ENCODE data around the gene EGLN1.

Gene EGLN1

GRCh38 chr1:231407049-231407448 is 15.0 kb downstream of the EGLN1 start:
- no peak for DNase-seq (ENCODE audit: low read depth, low spot score)
- no peak overlapping the region for H3K4me3 ChIP-seq (ENCODE audit: low read length)

- no peak for DNase-seq (ENCODE audit: low read depth, low spot score)
- no peak overlapping the region for H3K4me3 ChIP-seq (ENCODE audit: low read length)
Observed at GRCh38 chr1:231404318-231404717, 17.8 kb downstream of the EGLN1 start.

GRCh38 chr1:231401478-231401877 is 20.6 kb downstream of the EGLN1 start:
- H3K4me3 ChIP-seq (ENCODE audit: low read length), result no peak overlapping the region
- no peak for DNase-seq (ENCODE audit: low read depth, low spot score)

- DNase-seq (ENCODE audit: low read depth, low spot score), result no peak
- H3K4me3 ChIP-seq (ENCODE audit: low read length), result no peak overlapping the region
Observed at GRCh38 chr1:231397886-231398671, 24.0 kb downstream of the EGLN1 start.

GRCh38 chr1:231396643-231397042 is 25.4 kb downstream of the EGLN1 start:
- no peak overlapping the region for H3K4me3 ChIP-seq (ENCODE audit: low read length)
- no peak for DNase-seq (ENCODE audit: low read depth, low spot score)

- no peak for DNase-seq (ENCODE audit: low read depth, low spot score)
- H3K4me3 ChIP-seq (ENCODE audit: low read length), result no peak overlapping the region
Observed at GRCh38 chr1:231395998-231396390, 26.1 kb downstream of the EGLN1 start.

GRCh38 chr1:231395076-231395997 is 26.8 kb downstream of the EGLN1 start:
- H3K4me3 ChIP-seq (ENCODE audit: low read length), result no peak overlapping the region
- no peak for DNase-seq (ENCODE audit: low read depth, low spot score)

- no peak overlapping the region for H3K4me3 ChIP-seq (ENCODE audit: low read length)
- no peak for DNase-seq (ENCODE audit: low read depth, low spot score)
Observed at GRCh38 chr1:231393668-231394067, 28.4 kb downstream of the EGLN1 start.

- H3K4me3 ChIP-seq (ENCODE audit: low read length), result no peak overlapping the region
- no peak for DNase-seq (ENCODE audit: low read depth, low spot score)
Observed at GRCh38 chr1:231392389-231393131, 29.5 kb downstream of the EGLN1 start.

- DNase-seq (ENCODE audit: low read depth, low spot score), result no peak
- no peak overlapping the region for H3K4me3 ChIP-seq (ENCODE audit: low read length)
Observed at GRCh38 chr1:231390071-231390470, 32.0 kb downstream of the EGLN1 start.

GRCh38 chr1:231387770-231388669 is 34.1 kb downstream of the EGLN1 start:
- no peak overlapping the region for H3K4me3 ChIP-seq (ENCODE audit: low read length)
- no peak for DNase-seq (ENCODE audit: low read depth, low spot score)

GRCh38 chr1:231386466-231386865 is 35.6 kb downstream of the EGLN1 start:
- no peak overlapping the region for H3K4me3 ChIP-seq (ENCODE audit: low read length)
- DNase-seq (ENCODE audit: low read depth, low spot score), result no peak

- DNase-seq (ENCODE audit: low read depth, low spot score), result no peak
- H3K4me3 ChIP-seq (ENCODE audit: low read length), result no peak overlapping the region
Observed at GRCh38 chr1:231385416-231385748, 36.7 kb downstream of the EGLN1 start.

- no peak overlapping the region for H3K4me3 ChIP-seq (ENCODE audit: low read length)
- peak; percentile 35 for DNase-seq (ENCODE audit: low read depth, low spot score)
Observed at GRCh38 chr1:231384696-231385415, 37.2 kb downstream of the EGLN1 start.

GRCh38 chr1:231383159-231383860 is 38.8 kb downstream of the EGLN1 start:
- no peak overlapping the region for H3K4me3 ChIP-seq (ENCODE audit: low read length)
- no peak for DNase-seq (ENCODE audit: low read depth, low spot score)

GRCh38 chr1:231382426-231382825 is 39.7 kb downstream of the EGLN1 start:
- no peak for DNase-seq (ENCODE audit: low read depth, low spot score)
- no peak overlapping the region for H3K4me3 ChIP-seq (ENCODE audit: low read length)

- DNase-seq (ENCODE audit: low read depth, low spot score), result no peak
- no peak overlapping the region for H3K4me3 ChIP-seq (ENCODE audit: low read length)
Observed at GRCh38 chr1:231381729-231382128, 40.4 kb downstream of the EGLN1 start.
